ENCODE data around the gene ERCC1.

Gene ERCC1

GRCh38 chr19:45358213-45358792 lies 65.4 kb downstream of the ERCC1 start:
- no peak overlapping the region for H3K4me3 ChIP-seq (ENCODE audit: low read depth, low read length)
- no peak for DNase-seq (ENCODE audit: low read depth)
- in situ Hi-C loops (cut with HindIII; ENCODE audit: low sequenced_read_pairs) = no loop called here
- TF ChIP-seq CTCF (IDR thresholded peaks at IDR 0.05; ENCODE audit: low read depth, low read length, missing control alignments) = no peak

- no peak overlapping the region for H3K4me3 ChIP-seq (ENCODE audit: low read depth, low read length)
- no peak for DNase-seq (ENCODE audit: low read depth)
- TF ChIP-seq CTCF (IDR thresholded peaks at IDR 0.05; ENCODE audit: low read depth, low read length, missing control alignments) = no peak
- in situ Hi-C loops (cut with HindIII; ENCODE audit: low sequenced_read_pairs) = no loop called here
Measured at GRCh38 chr19:45357445-45357783, 66.3 kb downstream of the ERCC1 start.
